DMS79 (cell line): ENCODE measurements around the gene ANAPC2.

ENCODE experiments used
- DNase-seq: peaks from one replicate; lab custom pipeline; 2025; lab: John Stamatoyannopoulos, UW

Gene ANAPC2

DNA sequence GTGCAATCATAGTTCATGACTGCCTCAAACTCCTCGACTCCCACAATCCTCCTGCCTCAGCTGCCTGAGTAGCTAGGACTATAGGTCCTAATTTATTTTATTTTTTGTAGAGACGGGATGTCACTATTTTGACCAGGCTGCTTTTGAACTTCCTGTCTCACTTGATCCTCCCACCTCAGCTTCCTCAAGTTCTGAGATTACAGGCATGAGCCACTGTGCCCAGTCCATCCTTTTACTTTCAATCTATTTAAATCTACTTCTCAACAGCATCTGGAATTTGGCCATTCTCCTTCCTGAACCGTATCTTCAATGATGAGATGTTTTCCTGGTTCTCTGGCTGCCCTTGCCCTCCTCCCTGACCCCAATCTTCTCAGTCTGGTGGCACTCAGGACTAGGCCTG, 61.6 kb downstream of the ANAPC2 start:
- no peak for DNase-seq
